GM12873 (cell line): ENCODE data around the gene OTOP3.

Source experiments
- TF ChIP-seq, protein P1 (sequence below): IDR thresholded peaks from 2 replicates; pipeline ENCODE4 v1.5.1; 2012; ENCODE audit warnings: low read depth, mild to moderate bottlenecking, moderate library complexity, low read length, control low read depth; ENCODE audit not compliant: insufficient read depth; ENCODE audit errors: missing control alignments

Gene OTOP3, protein sequence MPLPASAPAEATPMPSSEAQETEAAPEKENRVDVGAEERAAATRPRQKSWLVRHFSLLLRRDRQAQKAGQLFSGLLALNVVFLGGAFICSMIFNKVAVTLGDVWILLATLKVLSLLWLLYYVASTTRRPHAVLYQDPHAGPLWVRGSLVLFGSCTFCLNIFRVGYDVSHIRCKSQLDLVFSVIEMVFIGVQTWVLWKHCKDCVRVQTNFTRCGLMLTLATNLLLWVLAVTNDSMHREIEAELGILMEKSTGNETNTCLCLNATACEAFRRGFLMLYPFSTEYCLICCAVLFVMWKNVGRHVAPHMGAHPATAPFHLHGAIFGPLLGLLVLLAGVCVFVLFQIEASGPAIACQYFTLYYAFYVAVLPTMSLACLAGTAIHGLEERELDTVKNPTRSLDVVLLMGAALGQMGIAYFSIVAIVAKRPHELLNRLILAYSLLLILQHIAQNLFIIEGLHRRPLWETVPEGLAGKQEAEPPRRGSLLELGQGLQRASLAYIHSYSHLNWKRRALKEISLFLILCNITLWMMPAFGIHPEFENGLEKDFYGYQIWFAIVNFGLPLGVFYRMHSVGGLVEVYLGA

DNA sequence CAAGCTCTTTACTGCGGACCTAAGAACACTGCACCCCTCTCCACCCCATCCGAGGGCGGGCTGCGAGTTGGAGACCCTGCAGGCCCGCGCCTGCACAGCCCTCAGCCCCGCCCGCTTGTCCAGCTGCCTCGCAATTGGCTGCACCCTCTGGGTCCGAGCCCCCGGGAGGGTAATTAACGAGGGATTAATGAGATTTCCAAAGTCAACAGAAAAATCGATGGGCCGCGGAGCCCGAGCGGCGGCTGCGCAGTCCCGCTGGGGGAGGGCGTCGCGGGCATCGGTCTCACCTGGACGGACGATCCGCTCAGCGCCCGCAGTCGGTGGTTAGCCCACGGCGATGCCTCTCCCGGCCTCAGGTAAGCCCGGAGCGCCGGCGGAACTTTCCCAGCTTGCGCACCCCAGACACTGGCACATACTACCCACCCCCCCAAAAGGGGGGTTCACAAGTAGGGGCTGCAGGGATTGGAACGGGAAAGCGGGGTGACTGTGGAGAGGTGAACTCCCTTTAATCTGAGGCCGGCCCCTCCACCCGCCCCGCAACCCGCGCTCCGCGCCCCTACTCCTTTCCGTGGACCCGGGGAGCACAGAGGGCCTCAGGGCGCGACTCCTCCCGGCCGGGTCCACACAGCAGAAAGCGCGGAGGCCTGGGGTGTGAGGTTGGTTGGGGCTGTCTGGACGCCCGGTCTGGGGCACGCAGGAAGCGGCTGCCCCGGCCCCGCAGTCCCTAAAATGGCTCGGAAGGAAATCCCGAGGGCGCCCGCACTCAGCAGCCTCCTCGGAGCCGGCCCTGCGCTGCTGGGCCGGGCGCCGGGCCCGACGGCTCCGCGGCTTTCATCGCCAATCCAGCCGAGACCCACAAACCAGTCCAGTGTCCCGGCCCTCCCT lies at the start of gene OTOP3:
Gene OTOP3, plus strand, starts transcription at position 314 of the 885 bp plus-strand sequence. Its CDS starts 24 bp downstream, at position 338.
- TF ChIP-seq, protein P1, sequence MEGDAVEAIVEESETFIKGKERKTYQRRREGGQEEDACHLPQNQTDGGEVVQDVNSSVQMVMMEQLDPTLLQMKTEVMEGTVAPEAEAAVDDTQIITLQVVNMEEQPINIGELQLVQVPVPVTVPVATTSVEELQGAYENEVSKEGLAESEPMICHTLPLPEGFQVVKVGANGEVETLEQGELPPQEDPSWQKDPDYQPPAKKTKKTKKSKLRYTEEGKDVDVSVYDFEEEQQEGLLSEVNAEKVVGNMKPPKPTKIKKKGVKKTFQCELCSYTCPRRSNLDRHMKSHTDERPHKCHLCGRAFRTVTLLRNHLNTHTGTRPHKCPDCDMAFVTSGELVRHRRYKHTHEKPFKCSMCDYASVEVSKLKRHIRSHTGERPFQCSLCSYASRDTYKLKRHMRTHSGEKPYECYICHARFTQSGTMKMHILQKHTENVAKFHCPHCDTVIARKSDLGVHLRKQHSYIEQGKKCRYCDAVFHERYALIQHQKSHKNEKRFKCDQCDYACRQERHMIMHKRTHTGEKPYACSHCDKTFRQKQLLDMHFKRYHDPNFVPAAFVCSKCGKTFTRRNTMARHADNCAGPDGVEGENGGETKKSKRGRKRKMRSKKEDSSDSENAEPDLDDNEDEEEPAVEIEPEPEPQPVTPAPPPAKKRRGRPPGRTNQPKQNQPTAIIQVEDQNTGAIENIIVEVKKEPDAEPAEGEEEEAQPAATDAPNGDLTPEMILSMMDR: no peak

DNA sequence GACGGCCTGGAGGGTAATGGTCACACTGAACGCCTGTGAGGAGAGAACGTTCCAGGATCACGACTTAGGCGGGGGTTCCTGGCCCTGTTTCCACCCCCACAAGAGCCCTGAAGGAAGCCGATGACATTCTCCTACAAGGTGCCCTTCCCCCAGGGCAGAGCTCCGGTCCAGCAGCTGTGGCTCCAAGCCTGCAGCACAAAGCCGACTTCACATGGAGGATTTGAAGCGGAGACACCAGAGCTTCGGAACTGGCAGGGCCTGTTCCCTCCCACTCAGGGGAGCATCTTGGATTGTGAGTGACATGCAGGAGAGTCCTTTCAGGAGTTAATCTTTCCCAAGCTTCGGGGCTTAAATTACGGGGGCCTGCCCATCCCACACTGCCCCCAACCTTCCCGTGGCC lies 47.2 kb upstream of the OTOP3 start:
- TF ChIP-seq, protein P1: no peak

DNA sequence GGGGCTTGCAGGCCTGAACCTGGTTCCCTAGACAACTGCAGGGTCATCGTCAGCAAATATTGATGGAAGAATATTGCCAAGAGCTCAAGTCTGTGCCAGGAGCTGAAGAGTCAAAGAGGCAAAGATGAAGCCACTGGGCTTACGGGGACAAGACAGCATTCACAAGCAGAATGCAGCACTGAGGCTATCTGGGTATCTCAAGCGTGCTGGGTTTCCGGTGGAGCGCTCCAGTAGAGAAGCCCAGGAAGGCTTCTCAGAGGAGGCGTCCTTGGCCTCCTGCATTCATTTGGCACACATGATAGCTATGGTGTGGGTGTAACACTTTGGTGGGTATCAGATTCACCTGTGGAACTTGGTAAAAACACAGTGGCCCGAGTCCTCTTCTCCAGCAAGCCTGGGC lies 45.1 kb upstream of the OTOP3 start:
- TF ChIP-seq, protein P1: no peak

DNA sequence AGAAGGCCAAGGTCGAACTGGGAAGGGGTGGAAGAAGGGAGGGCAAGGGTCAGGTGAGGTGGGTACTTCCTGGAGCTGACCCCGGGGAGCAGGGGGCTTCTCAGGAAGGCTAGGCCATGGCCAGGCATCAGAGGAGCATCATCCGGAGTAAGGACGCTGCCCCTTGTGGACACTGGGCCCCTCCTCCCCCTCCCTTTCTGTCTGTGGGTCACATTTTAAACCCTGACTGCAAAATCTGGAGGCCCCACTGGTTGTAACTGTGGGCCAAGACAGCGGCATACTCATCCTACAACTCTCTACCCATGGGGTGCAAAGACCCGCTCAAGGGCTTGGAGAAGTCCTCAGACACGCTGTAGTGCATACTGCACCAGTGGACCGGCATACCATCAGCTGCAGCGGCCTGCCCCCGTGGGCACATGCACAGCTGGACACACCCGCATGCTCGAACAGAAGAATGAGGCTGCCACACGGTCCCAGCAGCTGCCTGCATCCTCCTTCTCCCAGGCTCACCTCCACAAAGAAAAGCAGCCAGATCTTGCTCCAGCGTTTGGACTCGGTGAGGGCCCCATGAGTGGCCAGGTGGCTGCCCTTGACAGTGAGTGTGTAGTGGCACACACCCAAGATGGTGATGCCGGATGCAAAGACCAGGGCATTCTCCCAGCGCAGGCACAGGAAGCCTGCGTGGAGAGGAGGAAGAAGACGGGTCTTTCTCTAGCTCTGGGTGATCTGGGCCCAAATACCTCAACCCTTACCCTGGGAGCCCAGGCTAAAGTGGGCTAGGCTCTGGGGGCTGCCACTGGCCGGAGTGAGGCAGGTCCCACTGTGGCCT lies 43.5 kb upstream of the OTOP3 start:
- TF ChIP-seq, protein P1: no peak

DNA sequence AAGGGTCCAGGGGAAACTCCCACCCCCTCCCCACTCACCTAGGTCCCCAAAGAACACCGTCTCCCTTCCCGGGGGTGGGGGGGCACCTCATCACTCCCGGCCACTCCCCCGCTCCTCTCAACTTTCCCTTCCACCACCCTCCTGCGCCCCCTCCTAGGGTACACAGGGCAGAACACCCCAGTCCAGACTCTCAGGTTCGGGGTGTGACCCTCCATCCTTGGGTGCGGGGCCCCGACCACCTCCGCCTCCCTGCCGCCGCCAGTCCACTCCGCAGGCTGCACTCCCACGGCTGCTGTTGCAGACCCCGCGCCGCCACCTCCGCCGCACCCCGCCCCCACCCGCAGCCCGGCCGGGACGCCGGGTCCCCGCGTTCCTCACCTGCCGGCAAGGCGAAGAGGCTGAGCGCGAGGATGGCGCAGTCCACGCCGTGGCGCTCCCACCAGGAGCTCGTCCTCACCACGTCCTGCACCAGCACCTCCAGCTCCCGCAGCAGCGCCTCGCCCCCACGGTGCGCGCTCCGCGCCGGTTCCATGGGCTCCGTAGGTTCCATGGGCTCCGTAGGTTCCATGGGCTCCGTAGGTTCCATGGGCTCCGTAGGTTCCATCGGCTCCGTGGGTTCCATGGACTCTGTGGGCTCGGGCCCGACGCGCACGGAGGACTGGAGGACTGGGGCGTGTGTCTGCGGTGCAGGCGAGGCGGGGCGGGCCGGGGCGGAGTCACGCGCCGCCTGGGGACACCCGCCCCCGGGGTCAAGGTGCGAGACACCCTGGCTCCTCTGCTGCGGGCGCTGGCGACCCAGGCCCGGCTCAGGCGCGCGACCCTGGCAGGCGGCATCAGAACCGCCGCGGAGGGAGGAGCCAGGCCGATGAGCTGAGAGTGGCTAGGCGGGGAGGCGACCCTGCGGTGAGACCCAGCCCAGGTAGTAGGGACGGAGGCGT lies 42.5 kb upstream of the OTOP3 start, which contains the start of gene FADS6:
Gene FADS6, minus strand, starts transcription at position 660 of the 938 bp plus-strand sequence. Its CDS starts 38 bp downstream, at position 622.
- TF ChIP-seq, protein P1: no peak
